VCaP (cell line): ENCODE results near the gene SLC9A8.
A peak's percentile ranks its signal among the peaks of the same experiment; 100 is the strongest.

Source experiments
- H3K27ac ChIP-seq: fragments of 450-650 bp; 2 replicates; pipeline ENCODE4 v1.5.1; 2017
- TF ChIP-seq, protein P1 (sequence below): fragments of 450-650 bp; conservative IDR thresholded peaks from 2 replicates; pipeline ENCODE4 v1.5.1; 2017; ENCODE audit warnings: mild to moderate bottlenecking, moderate library complexity

The SLC9A8 gene

DNA sequence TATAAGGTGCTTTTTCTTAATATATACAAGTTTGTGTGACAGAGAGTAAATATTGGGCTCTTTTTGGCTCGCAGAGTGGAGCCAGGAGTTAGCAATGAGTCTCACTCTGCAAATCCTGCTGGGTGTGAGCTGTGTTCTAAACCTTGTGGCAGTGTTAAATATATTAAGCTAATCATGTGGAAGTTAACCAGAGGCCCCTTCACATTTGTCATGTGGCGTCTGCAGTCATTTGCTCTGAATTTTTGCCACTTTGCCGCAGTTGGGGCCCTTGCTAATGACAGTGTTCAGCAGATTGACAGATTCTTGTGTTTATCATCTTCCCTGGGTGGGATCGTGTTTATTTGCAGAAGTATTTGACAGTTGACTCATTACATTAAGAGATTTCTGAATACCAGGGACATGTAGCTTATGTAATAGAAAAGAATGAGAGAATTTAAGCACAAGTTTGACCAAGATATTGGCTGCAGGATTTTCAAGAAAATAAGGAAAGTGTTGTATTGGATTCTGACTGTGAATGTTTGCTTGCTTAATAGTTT is 64.8 kb downstream of the SLC9A8 start:
- TF ChIP-seq, protein P1, sequence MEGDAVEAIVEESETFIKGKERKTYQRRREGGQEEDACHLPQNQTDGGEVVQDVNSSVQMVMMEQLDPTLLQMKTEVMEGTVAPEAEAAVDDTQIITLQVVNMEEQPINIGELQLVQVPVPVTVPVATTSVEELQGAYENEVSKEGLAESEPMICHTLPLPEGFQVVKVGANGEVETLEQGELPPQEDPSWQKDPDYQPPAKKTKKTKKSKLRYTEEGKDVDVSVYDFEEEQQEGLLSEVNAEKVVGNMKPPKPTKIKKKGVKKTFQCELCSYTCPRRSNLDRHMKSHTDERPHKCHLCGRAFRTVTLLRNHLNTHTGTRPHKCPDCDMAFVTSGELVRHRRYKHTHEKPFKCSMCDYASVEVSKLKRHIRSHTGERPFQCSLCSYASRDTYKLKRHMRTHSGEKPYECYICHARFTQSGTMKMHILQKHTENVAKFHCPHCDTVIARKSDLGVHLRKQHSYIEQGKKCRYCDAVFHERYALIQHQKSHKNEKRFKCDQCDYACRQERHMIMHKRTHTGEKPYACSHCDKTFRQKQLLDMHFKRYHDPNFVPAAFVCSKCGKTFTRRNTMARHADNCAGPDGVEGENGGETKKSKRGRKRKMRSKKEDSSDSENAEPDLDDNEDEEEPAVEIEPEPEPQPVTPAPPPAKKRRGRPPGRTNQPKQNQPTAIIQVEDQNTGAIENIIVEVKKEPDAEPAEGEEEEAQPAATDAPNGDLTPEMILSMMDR, result no peak
- no peak overlapping the region for H3K27ac ChIP-seq

DNA sequence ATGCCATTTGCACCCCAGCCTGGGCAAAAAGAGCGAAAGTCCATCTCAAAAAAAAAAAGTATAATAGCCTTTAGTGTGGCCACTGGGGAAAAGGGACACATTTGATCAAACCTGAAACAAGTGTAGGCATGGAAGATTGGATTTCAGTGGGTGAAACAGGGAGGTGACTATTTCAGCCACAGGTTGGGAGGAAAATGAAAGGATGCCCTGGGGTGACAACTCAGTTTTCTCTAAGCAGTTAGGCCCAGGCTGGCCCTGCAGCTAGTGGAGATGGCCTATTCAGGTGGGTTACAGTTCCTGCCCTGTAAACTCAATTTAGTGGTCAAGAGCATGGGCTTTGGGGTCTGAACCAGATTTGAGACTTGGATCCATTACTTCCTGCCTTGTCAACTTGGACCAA is 66.3 kb downstream of the SLC9A8 start:
- no peak overlapping the region for H3K27ac ChIP-seq
- TF ChIP-seq, protein P1, result no peak

DNA sequence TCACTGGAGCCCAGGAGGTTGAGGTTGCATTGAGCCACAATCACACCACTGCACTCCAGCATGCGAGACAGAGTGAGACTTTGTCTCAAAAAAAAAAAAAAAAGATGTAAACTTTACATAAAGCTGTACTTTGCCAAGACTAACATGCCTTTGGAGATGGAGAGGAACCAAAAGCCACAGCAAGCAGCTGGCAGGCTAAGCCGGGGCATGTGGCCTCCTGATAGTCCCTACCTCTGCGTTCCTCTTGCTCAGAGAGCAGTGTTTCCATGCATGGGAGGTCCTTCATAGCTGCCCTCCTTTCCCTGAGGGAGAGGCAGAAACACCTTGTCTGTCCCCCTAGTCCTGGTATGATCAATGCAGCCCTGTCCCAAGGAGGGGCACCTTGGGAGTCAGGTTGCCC is 67.5 kb downstream of the SLC9A8 start:
- TF ChIP-seq, protein P1, result no peak
- peak overlapping the region; percentile 22; the same call in 1 of the 2 replicates for H3K27ac ChIP-seq

DNA sequence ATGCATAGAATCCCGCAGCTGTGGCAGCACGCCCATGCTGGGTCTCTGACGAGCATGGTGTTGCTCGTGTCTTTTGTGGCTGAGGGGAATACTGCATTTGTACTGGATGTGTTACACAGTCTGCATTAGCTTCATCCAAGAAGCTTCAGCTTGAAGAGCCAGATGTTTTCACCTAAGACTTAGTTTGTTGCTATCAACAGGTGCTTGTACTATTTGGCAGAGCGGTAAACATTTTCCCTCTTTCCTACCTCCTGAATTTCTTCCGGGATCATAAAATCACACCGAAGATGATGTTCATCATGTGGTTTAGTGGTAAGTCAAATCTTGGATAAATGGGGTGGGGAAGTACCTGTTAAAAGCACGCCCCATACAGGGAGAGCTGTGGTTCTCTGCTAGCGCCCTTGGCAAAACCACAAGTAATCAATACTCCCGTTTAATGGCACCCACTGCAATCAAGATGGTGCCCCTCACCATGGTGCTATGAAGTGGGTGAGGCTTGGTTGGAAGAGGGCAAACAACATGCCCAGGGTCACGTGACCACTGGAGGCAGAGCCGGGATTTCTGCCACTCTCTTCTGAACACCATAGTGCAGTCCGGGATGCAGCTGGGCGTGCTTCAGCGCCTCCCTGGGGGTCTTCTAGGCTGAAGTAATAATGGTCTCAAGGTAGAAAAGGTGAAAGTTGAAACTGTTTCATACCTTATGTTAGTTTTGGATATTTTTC is 68.3 kb downstream of the SLC9A8 start:
- peak overlapping the region; percentile 22; the same call in 1 of the 2 replicates for H3K27ac ChIP-seq
- TF ChIP-seq, protein P1, result no peak

DNA sequence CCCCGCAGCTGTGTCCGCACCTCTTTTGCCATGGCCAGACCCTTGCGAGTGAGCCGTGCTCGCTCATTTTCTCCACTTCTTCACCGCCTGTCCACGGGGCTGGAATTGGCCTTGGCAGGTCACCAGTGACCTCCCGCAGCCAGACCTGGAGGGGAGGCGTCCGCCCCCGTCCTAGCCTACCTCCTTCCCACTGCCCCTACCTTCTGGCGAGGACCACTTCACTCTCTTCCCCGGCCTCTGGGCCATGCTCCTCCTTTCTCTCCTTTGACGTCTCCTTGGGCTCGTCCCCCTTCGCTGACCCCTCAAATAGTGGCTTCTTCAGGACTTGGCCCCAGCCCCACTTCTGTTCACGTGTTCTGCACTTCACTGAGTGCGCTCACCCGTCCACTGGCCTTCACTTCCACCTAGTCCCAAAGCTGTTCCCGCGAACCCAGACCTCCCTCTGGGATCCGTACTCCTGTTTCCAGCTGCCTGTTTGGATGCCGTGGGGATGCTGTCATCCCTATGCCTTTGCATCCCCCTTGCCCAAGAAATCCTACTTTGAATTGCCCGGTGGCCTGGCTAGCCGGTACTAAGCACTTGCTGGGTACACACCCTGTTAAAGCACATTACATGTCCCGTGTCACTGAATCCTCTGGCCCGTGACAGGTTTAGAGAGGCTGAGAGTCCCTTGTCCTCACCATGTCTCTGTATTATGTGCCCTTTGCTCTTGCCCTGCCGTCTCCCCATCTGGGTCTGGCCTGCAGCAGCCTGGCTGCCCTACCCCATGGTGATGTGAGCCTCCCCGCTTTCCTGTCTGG is 69.7 kb downstream of the SLC9A8 start:
- TF ChIP-seq, protein P1, result no peak
- no peak overlapping the region for H3K27ac ChIP-seq

DNA sequence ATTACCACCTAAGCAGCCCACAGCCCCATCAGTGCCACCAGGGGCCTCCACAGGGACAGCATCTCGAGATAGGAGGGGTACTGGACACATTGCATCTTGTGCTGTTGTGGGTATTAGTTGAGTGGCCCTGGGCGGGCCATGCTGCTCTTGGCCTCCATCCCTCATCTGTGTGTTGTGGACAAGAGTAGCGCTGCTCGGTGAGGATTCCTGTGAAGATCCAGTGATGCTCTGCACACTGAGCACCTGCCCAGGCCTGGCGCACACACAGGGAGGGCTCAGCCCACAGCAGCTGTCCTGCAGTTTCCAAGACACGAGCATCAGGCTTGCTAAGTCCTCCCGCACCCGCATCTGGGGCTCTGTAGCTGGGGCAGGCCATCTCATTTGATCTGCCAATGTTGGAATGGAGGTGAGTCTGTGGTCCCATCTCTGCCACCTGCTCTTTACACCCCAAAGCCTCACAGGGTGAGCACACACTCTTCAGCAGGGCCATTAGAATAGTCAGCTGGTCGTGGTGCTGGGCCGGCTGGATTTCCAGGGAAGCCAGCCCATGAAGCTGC is 70.7 kb downstream of the SLC9A8 start:
- no peak overlapping the region for H3K27ac ChIP-seq

More for the DNA sequence above, 70.7 kb downstream of the SLC9A8 start:
- TF ChIP-seq, protein P1, result no peak
